ENCODE results near the gene LGALS9.

Gene LGALS9

GRCh38 chr17:27603421-27603770 lies 27.6 kb upstream of the LGALS9 start:
- no peak for DNase-seq (ENCODE audit: low read depth, low spot score)

- DNase-seq (ENCODE audit: low read depth, low spot score): no peak
Measured at GRCh38 chr17:27603880-27604794, 26.9 kb upstream of the LGALS9 start.

GRCh38 chr17:27605409-27605808 lies 25.6 kb upstream of the LGALS9 start:
- no peak for DNase-seq (ENCODE audit: low read depth, low spot score)

GRCh38 chr17:27607521-27608091 lies 23.4 kb upstream of the LGALS9 start:
- no peak for DNase-seq (ENCODE audit: low read depth, low spot score)

- no peak for DNase-seq (ENCODE audit: low read depth, low spot score)
Measured at GRCh38 chr17:27608328-27609230, 22.4 kb upstream of the LGALS9 start.

GRCh38 chr17:27609611-27610303 lies 21.2 kb upstream of the LGALS9 start:
- no peak for DNase-seq (ENCODE audit: low read depth, low spot score)

GRCh38 chr17:27610304-27610677 lies 20.7 kb upstream of the LGALS9 start:
- no peak for DNase-seq (ENCODE audit: low read depth, low spot score)

- DNase-seq (ENCODE audit: low read depth, low spot score): no peak
Measured at GRCh38 chr17:27612160-27612770, 18.7 kb upstream of the LGALS9 start.

GRCh38 chr17:27613433-27613832 lies 17.6 kb upstream of the LGALS9 start:
- no peak for DNase-seq (ENCODE audit: low read depth, low spot score)

GRCh38 chr17:27615121-27615520 lies 15.9 kb upstream of the LGALS9 start:
- DNase-seq (ENCODE audit: low read depth, low spot score): no peak

- DNase-seq (ENCODE audit: low read depth, low spot score): no peak
Measured at GRCh38 chr17:27616414-27616813, 14.6 kb upstream of the LGALS9 start.

GRCh38 chr17:27618417-27618816 lies 12.6 kb upstream of the LGALS9 start:
- no peak for DNase-seq (ENCODE audit: low read depth, low spot score)

- DNase-seq (ENCODE audit: low read depth, low spot score): no peak
Measured at GRCh38 chr17:27620721-27621120, 10.3 kb upstream of the LGALS9 start.

GRCh38 chr17:27621536-27621935 lies 9.5 kb upstream of the LGALS9 start:
- no peak for DNase-seq (ENCODE audit: low read depth, low spot score)

- no peak for DNase-seq (ENCODE audit: low read depth, low spot score)
Measured at GRCh38 chr17:27621942-27622559, 8.9 kb upstream of the LGALS9 start.

- no peak for DNase-seq (ENCODE audit: low read depth, low spot score)
Measured at GRCh38 chr17:27622986-27623385, 8.0 kb upstream of the LGALS9 start.

- no peak for DNase-seq (ENCODE audit: low read depth, low spot score)
Measured at GRCh38 chr17:27623614-27624013, 7.4 kb upstream of the LGALS9 start.

- no peak for DNase-seq (ENCODE audit: low read depth, low spot score)
Measured at GRCh38 chr17:27624539-27624938, 6.4 kb upstream of the LGALS9 start.

- no peak for DNase-seq (ENCODE audit: low read depth, low spot score)
Measured at GRCh38 chr17:27625856-27626255, 5.1 kb upstream of the LGALS9 start.

GRCh38 chr17:27627514-27627913 lies 3.5 kb upstream of the LGALS9 start:
- DNase-seq (ENCODE audit: low read depth, low spot score): no peak

- no peak for DNase-seq (ENCODE audit: low read depth, low spot score)
Measured at GRCh38 chr17:27628376-27628775, 2.6 kb upstream of the LGALS9 start.
